ENCODE measurements around the gene TRMT10C. TPM values are rescaled to one million over a fixed set of nuclear protein-coding genes. Genes with fewer than 3 reads are reported as not detected.

Gene TRMT10C
- total RNA-seq, 1 experiment from 2014 or later: 35.0 TPM

DNA sequence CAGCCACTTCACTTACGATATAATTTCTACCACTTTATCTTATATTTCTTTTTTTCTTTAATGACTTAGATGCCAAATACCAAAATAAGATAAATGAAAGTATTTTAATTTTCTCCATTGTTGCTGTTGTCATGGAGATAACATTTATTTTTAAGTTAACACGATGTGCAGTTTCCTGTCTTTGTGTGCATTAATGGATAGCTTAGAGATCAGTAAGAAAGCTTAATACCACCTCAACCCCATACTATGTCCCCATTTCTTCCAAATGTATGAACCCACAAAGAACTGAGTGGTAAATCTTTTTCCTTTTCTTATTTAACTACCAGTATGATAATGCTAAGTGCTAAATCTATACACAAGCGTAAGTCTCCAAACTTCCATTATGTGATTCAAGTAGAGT is 29.4 kb downstream of the TRMT10C start:
- Histone ChIP-seq H3K27me3 (ENCODE audit: control insufficient read depth, insufficient read depth, low read length) (no peaks in the 10 kb centered on the region), H3K27ac (ENCODE audit: low read length) (no peak overlapping the region), H3K36me3 (ENCODE audit: control insufficient read depth, insufficient read depth, low read length) (peaks cover 32% of the 10 kb centered on the region), H3K9me3 (ENCODE audit: control insufficient read depth, insufficient read depth, low read depth, low read length) (no peaks in the 10 kb centered on the region), H3K4me1 (ENCODE audit: control insufficient read depth, insufficient read depth, low read length) (no peaks in the 10 kb centered on the region), H3K4me3 (ENCODE audit: low read depth in 2 of 2, low read length in 2 of 2) (no peak overlapping the region)
- intact Hi-C loops (cut with micrococcal nuclease; ENCODE audit: unreplicated experiment) (no loop called here), in situ Hi-C loops (cut with HindIII; ENCODE audit: low pct_unique_long_range_greater_than_20kb, low sequenced_read_pairs) (no loop called here)
- ATAC-seq (no peak), DNase-seq (ENCODE audit: low read depth, low spot score) (no peak)
- CTCF ChIA-PET: no interaction called here
- TF ChIP-seq SIN3A (IDR thresholded peaks at IDR 0.05; ENCODE audit: borderline replicate concordance, insufficient read depth, low read depth, low read length) (no peak), POLR2AphosphoS5 (IDR thresholded peaks at IDR 0.05; ENCODE audit: low read depth, low read length) (no peak), TCF7L2 (IDR thresholded peaks at IDR 0.05; ENCODE audit: low read depth, low read length) (no peak), REST (IDR thresholded peaks at IDR 0.05; ENCODE audit: insufficient read depth in 1 of 2, low read depth in 2 of 2, low read length in 1 of 2) (no peak)
- TF ChIP-seq, protein P1, sequence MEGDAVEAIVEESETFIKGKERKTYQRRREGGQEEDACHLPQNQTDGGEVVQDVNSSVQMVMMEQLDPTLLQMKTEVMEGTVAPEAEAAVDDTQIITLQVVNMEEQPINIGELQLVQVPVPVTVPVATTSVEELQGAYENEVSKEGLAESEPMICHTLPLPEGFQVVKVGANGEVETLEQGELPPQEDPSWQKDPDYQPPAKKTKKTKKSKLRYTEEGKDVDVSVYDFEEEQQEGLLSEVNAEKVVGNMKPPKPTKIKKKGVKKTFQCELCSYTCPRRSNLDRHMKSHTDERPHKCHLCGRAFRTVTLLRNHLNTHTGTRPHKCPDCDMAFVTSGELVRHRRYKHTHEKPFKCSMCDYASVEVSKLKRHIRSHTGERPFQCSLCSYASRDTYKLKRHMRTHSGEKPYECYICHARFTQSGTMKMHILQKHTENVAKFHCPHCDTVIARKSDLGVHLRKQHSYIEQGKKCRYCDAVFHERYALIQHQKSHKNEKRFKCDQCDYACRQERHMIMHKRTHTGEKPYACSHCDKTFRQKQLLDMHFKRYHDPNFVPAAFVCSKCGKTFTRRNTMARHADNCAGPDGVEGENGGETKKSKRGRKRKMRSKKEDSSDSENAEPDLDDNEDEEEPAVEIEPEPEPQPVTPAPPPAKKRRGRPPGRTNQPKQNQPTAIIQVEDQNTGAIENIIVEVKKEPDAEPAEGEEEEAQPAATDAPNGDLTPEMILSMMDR (IDR thresholded peaks at IDR 0.05): no peak
- BruUV-seq (replicated peaks): no TSS peak
- POLR2A ChIA-PET: no interaction called here

- TF ChIP-seq SIN3A (IDR thresholded peaks at IDR 0.05; ENCODE audit: borderline replicate concordance, insufficient read depth, low read depth, low read length) (no peak), POLR2AphosphoS5 (IDR thresholded peaks at IDR 0.05; ENCODE audit: low read depth, low read length) (no peak), REST (IDR thresholded peaks at IDR 0.05; ENCODE audit: insufficient read depth in 1 of 2, low read depth in 2 of 2, low read length in 1 of 2) (no peak)
- Histone ChIP-seq H3K36me3 (ENCODE audit: control insufficient read depth, insufficient read depth, low read length) (no peaks in the 10 kb centered on the region), H3K4me1 (ENCODE audit: control insufficient read depth, insufficient read depth, low read length) (no peaks in the 10 kb centered on the region), H3K4me3 (ENCODE audit: low read depth in 2 of 2, low read length in 2 of 2) (no peak overlapping the region), H3K27ac (ENCODE audit: low read length) (no peak overlapping the region), H3K27me3 (ENCODE audit: control insufficient read depth, insufficient read depth, low read length) (no peaks in the 10 kb centered on the region), H3K9me3 (ENCODE audit: control insufficient read depth, insufficient read depth, low read depth, low read length) (no peaks in the 10 kb centered on the region)
- no peak for DNase-seq (ENCODE audit: low read depth, low spot score)
- no peak for ATAC-seq
- ChIA-PET POLR2A (no interaction called here), CTCF (no interaction called here)
- intact Hi-C loops (cut with micrococcal nuclease; ENCODE audit: unreplicated experiment): no loop called here
- in situ Hi-C loops (cut with HindIII; ENCODE audit: low pct_unique_long_range_greater_than_20kb, low sequenced_read_pairs): no loop called here
- BruUV-seq (replicated peaks): no TSS peak
These were observed 41.1 kb downstream of the TRMT10C start for GRCh38 chr3:101602731-101603130.
